Keratinocyte (primary cell): ENCODE results near the gene CLDN19. TPM values are rescaled to one million over a fixed set of nuclear protein-coding genes. Genes with fewer than 3 reads are reported as not detected.

ENCODE experiments used
- DNase-seq: peaks from one replicate; pipeline ENCODE4 v3.0.0-alpha.2; 2011; ENCODE audit warnings: low read depth, missing footprints, low spot score
- FAIRE-seq: peaks from 2 replicates; lab custom pipeline; 2011; peaks lifted over from hg19 to GRCh38; lab: Jason Lieb, UNC
- H2AFZ ChIP-seq: 2 replicates; pipeline ENCODE4 v1.6.0; 2012; ENCODE audit warnings: low read length, control low read depth, inconsistent platforms; ENCODE audit not compliant: control insufficient read depth
- H3K27ac ChIP-seq: 2 replicates; pipeline ENCODE4 v1.5.1; 2011; ENCODE audit warnings: low read length; ENCODE audit not compliant: control insufficient read depth, insufficient read depth
- H3K27me3 ChIP-seq: 3 replicates; pipeline ENCODE4 v1.6.0; 2011; ENCODE audit warnings: low read length; ENCODE audit not compliant: control insufficient read depth, insufficient read depth; ENCODE audit errors: extremely low read depth
- H3K36me3 ChIP-seq, 2 experiments: 2 replicates in 1 of 2; 3 replicates in 1 of 2; pipeline ENCODE4 v1.5.1; 2011; ENCODE audit warnings: low read length in 2 of 2, mild to moderate bottlenecking in 1 of 2; ENCODE audit not compliant: control insufficient read depth in 2 of 2, insufficient read depth in 2 of 2; ENCODE audit errors: extremely low read depth in 1 of 2
- H3K4me1 ChIP-seq: 3 replicates; pipeline ENCODE4 v1.5.1; 2011; ENCODE audit warnings: low read length; ENCODE audit not compliant: control insufficient read depth, insufficient read depth; ENCODE audit errors: extremely low read depth
- H3K4me2 ChIP-seq: 3 replicates; pipeline ENCODE4 v1.6.0; 2011; ENCODE audit warnings: low read depth, low read length; ENCODE audit not compliant: control insufficient read depth, insufficient read depth; ENCODE audit errors: extremely low read depth
- H3K4me3 ChIP-seq, 3 experiments: fragments of 200-600 bp in 1 of 3; sonication (generic) in 1 of 3; 2 replicates in 2 of 3; 3 replicates in 1 of 3; pipeline ENCODE4 v1.5.1; 2011 to 2016; ENCODE audit warnings: low read length in 3 of 3, mild to moderate bottlenecking in 3 of 3, control low read depth in 2 of 3, inconsistent platforms in 1 of 3, low read depth in 1 of 3, mixed read lengths in 1 of 3, mixed run types in 1 of 3, moderate library complexity in 1 of 3; ENCODE audit not compliant: control insufficient read depth in 2 of 3, insufficient read depth in 2 of 3; ENCODE audit errors: extremely low read depth in 1 of 3
- H3K79me2 ChIP-seq: 2 replicates; pipeline ENCODE4 v1.6.0; 2012; ENCODE audit warnings: low read length; ENCODE audit not compliant: control insufficient read depth, insufficient read depth
- H3K9ac ChIP-seq: 3 replicates; pipeline ENCODE4 v1.6.0; 2011; ENCODE audit warnings: low read length; ENCODE audit not compliant: control insufficient read depth, insufficient read depth; ENCODE audit errors: extremely low read depth
- H3K9me1 ChIP-seq: 3 replicates; pipeline ENCODE4 v1.6.0; 2011; ENCODE audit warnings: low read length; ENCODE audit not compliant: control insufficient read depth, insufficient read depth; ENCODE audit errors: extremely low read depth
- H3K9me3 ChIP-seq: 2 replicates; pipeline ENCODE4 v1.5.1; 2012; ENCODE audit warnings: low read depth, low read length; ENCODE audit not compliant: control insufficient read depth
- H4K20me1 ChIP-seq: 3 replicates; pipeline ENCODE4 v1.6.0; 2011; ENCODE audit warnings: low read length; ENCODE audit not compliant: control insufficient read depth, insufficient read depth; ENCODE audit errors: extremely low read depth
- EZH2 ChIP-seq: IDR thresholded peaks from one replicate; pipeline ENCODE4 v1.6.1; 2012; ENCODE audit warnings: inconsistent platforms, mild to moderate bottlenecking, low read length, moderate library complexity
- dilution Hi-C: fragments of 300-500 bp; cut with MboI; formaldehyde crosslinking; loops from one replicate; pipeline ENCODE4 v1.7.0; 2020; ENCODE audit warnings: low sequenced_read_pairs; ENCODE audit not compliant: extremely low pct_ligation_motif_present
- polyA plus RNA-seq, 5 experiments: library from polyadenylated mRNA; depleted of rRNA in 3 of 5; stranded (reverse) in 3 of 5; stranded (forward) in 1 of 5; unstranded in 1 of 5; fragments of >200 nt; gene quantifications; 1 replicate in 1 of 5; 2 replicates in 3 of 5; 3 replicates in 1 of 5; pipeline versions ENCODE4 v1.2.1 to v1.2.3, GENCODE V29; 2011 to 2012; ENCODE audit warnings: missing spikeins in 2 of 5, low read depth in 1 of 5, low replicate concordance in 1 of 5
- TF ChIP-seq, protein P1 (sequence below), 3 experiments: IDR thresholded peaks in 1 of 3; conservative IDR thresholded peaks in 1 of 3; optimal IDR thresholded peaks in 1 of 3; 2 replicates in 2 of 3; 3 replicates in 1 of 3; pipeline versions ENCODE3 to v1.5.1; 2011; ENCODE audit warnings: low read length in 3 of 3, mild to moderate bottlenecking in 3 of 3, moderate library complexity in 2 of 3, control low read depth in 1 of 3, inconsistent platforms in 1 of 3; ENCODE audit not compliant: insufficient read depth in 2 of 3; ENCODE audit errors: extremely low read depth in 1 of 3

Gene CLDN19
- polyA plus RNA-seq, 1 donor (not counting 4 experiments of a cell fraction or from before 2014, with no cell fraction given), result not detected

DNA sequence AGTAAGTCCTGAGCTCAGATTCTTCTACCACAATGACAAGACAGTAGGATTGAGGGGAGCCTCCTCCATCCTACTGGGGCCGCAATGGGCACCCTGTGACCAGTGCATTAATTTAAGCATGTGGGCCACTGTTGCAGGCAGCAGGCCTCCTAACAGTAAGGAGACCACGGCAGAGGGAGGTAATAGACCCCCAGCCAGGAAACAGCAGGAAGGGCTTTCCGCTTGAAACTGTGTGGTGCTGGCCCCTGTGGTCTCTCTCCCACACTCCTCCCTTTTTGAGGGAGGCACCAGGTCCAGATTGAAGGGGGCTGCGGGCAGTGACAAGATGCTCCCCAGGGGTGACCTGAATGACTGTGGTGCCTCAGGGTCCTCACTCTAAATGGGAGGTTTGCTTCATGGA is 1.7 kb upstream of the CLDN19 start:
- Histone ChIP-seq H2AFZ (no peak overlapping the region), H3K9me3 (no peaks in the 10 kb centered on the region), H3K27me3 (no peaks in the 10 kb centered on the region), H3K36me3 (peaks cover 0 to 6% of the 10 kb centered on the region in 2 experiments), H3K9me1 (peaks cover 2% of the 10 kb centered on the region), H4K20me1 (no peaks in the 10 kb centered on the region), H3K4me3 (no peak overlapping the region), H3K79me2 (no peaks in the 10 kb centered on the region), H3K9ac (no peak overlapping the region), H3K27ac (no peak overlapping the region), H3K4me1 (peaks cover 31% of the 10 kb centered on the region), H3K4me2 (no peak overlapping the region)
- TF ChIP-seq EZH2, result no peak
- TF ChIP-seq, protein P1, sequence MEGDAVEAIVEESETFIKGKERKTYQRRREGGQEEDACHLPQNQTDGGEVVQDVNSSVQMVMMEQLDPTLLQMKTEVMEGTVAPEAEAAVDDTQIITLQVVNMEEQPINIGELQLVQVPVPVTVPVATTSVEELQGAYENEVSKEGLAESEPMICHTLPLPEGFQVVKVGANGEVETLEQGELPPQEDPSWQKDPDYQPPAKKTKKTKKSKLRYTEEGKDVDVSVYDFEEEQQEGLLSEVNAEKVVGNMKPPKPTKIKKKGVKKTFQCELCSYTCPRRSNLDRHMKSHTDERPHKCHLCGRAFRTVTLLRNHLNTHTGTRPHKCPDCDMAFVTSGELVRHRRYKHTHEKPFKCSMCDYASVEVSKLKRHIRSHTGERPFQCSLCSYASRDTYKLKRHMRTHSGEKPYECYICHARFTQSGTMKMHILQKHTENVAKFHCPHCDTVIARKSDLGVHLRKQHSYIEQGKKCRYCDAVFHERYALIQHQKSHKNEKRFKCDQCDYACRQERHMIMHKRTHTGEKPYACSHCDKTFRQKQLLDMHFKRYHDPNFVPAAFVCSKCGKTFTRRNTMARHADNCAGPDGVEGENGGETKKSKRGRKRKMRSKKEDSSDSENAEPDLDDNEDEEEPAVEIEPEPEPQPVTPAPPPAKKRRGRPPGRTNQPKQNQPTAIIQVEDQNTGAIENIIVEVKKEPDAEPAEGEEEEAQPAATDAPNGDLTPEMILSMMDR (optimal IDR thresholded peaks at IDR 0.05 in 1 of 3, IDR thresholded peaks at IDR 0.05 in 1 of 3, conservative IDR thresholded peaks at IDR 0.05 in 1 of 3; ENCODE audit: extremely low read depth in 1 of 3, insufficient read depth in 2 of 3, low read length in 3 of 3), result no peak
- FAIRE-seq (no peak), DNase-seq (no peak)
- dilution Hi-C loops, result no loop called here

DNA sequence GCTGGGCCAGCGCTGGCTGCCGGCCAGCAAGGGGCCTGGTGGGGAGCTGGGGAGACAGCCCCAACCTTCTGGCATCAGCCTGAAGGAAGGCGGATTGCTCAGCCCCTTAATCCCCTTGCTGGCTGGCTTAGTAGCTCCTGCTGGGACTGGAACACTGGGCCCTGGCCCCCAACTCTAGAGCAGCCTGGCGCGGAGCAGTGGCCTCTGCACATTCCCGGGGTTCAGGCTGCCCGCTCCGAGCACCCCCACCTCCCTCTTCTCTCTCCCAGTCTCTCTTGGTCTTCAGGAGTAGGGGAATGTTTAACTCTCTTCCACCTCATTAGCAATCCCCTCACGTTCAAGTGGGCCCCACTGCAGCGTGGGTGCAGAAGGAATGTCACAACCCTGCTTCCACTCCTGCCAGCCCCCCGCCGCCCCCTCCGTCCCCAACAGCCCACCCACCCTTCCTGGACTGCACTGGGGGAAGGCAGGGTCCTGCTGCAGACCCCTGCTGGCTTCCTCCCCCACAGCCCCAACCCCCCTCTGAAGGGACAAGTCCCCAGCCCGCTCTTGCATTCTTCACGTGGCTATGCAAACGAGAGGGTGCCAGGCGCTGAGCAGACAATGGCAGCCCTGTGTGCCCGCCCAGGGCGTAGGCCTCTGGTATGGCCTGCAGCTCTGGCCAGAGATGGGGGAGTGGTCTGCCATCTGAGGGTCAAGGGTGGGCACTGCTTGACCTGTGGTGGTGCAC is 980 bp upstream of the CLDN19 start:
- H3K4me1 ChIP-seq, result peaks cover 38% of the 10 kb centered on the region
- no peak overlapping the region for H2AFZ ChIP-seq
- H3K9ac ChIP-seq, result no peak overlapping the region
- H3K27me3 ChIP-seq, result no peaks in the 10 kb centered on the region
- DNase-seq, result no peak
- H3K9me1 ChIP-seq, result peaks cover 2% of the 10 kb centered on the region
- dilution Hi-C loops, result no loop called here
- no peaks in the 10 kb centered on the region for H3K79me2 ChIP-seq
- H3K9me3 ChIP-seq, result no peaks in the 10 kb centered on the region
- no peak for FAIRE-seq
- no peak overlapping the region for H3K27ac ChIP-seq
- no peak overlapping the region for H3K4me3 ChIP-seq
- H4K20me1 ChIP-seq, result no peaks in the 10 kb centered on the region
- H3K36me3 ChIP-seq, result no peaks in the 10 kb centered on the region
- TF ChIP-seq, protein P1 (optimal IDR thresholded peaks at IDR 0.05 in 1 of 3, IDR thresholded peaks at IDR 0.05 in 1 of 3, conservative IDR thresholded peaks at IDR 0.05 in 1 of 3; ENCODE audit: extremely low read depth in 1 of 3, insufficient read depth in 2 of 3, low read length in 3 of 3), result no peak
- no peak for TF ChIP-seq EZH2
- H3K4me2 ChIP-seq, result no peak overlapping the region
